Amniotic epithelial cell (primary cell): ENCODE results near the gene SET.

ENCODE experiments used
- DNase-seq: peaks from one replicate; pipeline ENCODE4 v3.0.0-alpha.2; 2010; ENCODE audit warnings: low read depth

The SET gene

DNA sequence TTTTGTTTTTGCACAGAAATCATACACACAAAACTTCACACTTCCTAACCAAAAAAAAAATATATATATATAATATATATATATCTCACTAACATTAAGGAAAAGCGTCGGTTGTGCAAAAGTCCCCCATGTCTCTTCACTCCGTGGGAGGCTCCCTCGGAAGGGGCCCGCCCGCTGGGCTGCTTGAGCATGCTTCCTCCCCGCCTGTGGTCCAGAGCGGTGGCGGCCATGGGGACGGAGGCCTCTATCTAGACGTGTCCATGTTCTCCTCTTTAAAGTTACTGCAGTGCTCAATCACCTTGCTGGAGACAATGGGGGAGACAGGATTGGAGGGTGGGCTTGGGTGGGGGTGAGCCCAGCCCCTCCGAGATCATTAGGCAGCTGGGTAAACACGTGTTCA, 42.1 kb downstream of the SET start:
- no peak for DNase-seq

DNA sequence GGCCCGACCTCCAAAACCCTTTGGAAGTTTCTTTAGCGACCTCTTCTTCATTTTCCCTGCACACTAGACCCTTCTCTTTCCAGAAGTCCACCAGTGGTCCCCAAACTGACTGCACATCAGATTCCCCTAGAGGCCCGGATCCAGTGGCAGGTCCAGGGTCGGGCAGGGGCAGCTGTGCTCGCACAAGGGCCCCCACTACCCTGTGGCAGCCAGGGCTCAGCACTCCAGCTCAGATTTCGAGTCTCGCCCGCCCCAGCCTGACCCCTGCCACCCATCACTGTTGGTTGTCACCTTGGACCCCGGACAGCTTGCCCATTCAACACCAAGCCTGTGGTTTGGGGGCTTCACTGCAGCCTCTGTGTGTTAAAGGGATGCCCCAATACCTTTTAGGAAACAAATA, 42.7 kb downstream of the SET start:
- no peak for DNase-seq

DNA sequence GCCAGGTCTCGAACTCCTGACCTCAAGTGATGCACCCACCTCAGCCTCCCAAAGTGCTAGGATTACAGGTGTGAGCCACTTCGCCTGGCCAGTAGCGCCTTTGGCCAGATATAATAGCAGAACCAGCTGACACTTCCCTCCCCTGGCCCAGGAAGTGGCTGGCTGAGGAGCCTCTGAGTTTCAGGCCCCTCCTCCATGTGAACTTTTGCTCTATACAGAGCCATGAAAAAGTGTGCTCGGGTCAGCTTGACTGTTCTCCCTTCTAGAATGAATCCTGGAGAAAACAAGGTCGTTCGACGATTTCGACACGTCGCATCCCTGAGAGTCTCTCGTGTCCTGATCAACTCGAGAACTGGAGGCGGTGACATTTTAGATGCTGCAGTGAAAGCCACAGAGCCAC, 43.6 kb downstream of the SET start:
- no peak for DNase-seq

DNA sequence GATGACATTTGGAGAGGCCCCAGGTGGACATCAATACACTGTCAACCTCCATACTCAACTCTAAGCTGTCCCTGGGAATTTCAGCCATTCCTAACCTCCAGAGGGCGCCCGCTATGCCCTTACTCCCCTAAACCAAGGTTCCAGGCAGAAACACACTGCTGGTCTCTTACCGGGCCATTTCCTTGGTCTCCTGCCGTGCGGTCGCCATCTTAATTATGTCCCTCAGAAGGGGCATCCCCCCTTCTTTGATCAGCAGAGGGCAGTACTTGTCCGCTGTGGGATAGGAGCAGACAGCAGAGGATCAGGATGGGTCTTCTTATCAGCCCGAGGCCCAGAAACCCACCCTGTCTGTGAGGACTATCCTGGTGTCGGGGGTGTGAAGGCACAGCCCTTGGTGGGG, 44.2 kb downstream of the SET start:
- DNase-seq, result peak; percentile 89

DNA sequence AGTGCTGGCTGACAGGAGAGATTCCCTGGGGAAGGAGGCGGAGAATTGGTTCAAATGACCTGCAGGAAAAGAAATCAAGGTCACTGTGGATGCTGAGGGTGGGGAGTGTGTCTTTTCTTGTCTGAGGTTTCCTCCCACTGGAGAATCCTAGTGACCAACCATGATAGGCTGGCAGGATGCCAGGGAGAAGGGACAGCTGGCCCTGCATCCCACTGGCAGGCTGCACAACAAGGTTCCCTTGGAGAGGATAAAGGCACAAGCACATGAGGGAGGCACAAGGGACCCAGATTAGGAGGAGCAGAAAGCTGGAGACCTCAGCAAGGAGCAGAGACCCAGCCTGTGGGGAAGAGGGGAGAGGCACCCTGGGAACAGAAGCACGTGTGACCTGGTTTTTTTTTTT, 46.4 kb downstream of the SET start:
- DNase-seq, result no peak

DNA sequence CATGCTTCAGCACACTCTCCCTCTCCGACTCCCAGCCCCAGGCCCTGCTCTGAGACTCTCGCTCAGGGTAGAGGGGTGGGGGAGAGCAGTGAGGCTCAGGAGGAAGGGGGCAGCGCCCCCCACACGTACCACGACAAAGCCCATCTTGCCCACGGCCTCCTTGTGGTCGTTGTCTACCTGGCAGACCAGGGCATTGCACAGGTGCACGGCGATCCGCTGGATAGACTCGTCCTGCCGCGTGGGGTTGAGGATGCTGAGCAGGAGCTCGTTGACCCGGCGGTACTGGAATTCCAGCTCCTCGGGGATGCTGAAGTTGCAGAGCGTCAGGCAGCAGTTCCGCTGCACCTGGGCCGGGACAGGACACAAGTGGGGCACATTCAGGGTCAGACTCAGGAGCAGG, 53.4 kb downstream of the SET start:
- no peak for DNase-seq

DNA sequence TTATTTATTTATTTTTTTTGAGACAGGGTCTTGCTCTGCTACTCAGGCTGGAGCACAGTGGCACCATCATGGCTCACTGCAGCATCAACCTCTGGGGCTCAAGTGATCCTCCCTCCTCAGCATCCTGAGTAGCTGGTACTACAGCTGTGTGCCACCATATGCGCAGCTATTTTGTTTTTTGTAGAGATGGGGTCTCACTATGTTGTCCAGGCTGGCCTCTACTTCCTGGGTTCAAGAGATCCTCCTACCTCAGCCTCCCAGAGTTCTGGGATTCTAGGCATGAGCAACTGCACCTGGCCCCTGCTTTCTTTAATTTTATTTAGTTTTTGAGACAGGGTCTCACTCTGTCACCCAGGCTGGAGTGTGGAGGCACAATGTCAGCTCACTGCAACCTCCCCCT, 54.4 kb downstream of the SET start:
- DNase-seq, result no peak
